ENCODE results near the gene E2F2.

Gene E2F2

GRCh38 chr1:23460519-23460918, 70.5 kb downstream of the E2F2 start:
- DNase-seq (ENCODE audit: low read depth) = no peak

GRCh38 chr1:23459338-23459757, 71.7 kb downstream of the E2F2 start:
- DNase-seq (ENCODE audit: low read depth) = no peak

Data from stimulated activated CD4-positive, alpha-beta T cell treated with anti-CD3 and anti-CD28 coated beads, Interleukin-2, amount 100 ng/mL, for 4 hours (primary cell).